ENCODE data around the gene MEIOSIN. TPM values are rescaled to one million over a fixed set of nuclear protein-coding genes. Genes with fewer than 3 reads are reported as not detected.
A peak's percentile ranks its signal among the peaks of the same experiment; 100 is the strongest.

The MEIOSIN gene
- total RNA-seq, 5 donors from 2014 or later (not counting 1 experiment from before 2014, with no cell fraction given) = not detected

GRCh38 chr19:45789035-45789786 is 56.0 kb downstream of the MEIOSIN start:
- peaks cover 23 to 35% of the 10 kb centered on the region in 2 experiments for H3K4me1 ChIP-seq (ENCODE audit: control insufficient read depth in 1 of 2, extremely low read depth in 1 of 2, insufficient read depth in 2 of 2, low read length in 2 of 2)
- H3K36me3 ChIP-seq (ENCODE audit: control insufficient read depth in 2 of 2, extremely low read depth in 1 of 2, insufficient read depth in 1 of 2, low read length in 1 of 2) = peaks cover 12 to 24% of the 10 kb centered on the region in 2 donors
- POLR2A ChIA-PET = no interaction called here
- H3K4me1 Mint-ChIP-seq = peaks cover 31 to 51% (median 39%) of the 10 kb centered on the region in 3 donors
- DNase-seq = no peak
- H3K27ac ChIP-seq (ENCODE audit: low read length) = no peak overlapping the region
- peaks cover 3 to 11% of the 10 kb centered on the region in 2 donors for H3K27me3 Mint-ChIP-seq
- peaks cover 7 to 32% of the 10 kb centered on the region in 2 experiments for H3K27me3 ChIP-seq (replicated peaks in 1 of 2; ENCODE audit: control insufficient read depth in 2 of 2, extremely low read depth in 1 of 2, insufficient read depth in 2 of 2, low read length in 1 of 2)
- H3K9me3 Mint-ChIP-seq = no peaks in the 10 kb centered on the region
- no peak overlapping the region for H3K4me3 ChIP-seq (ENCODE audit: control insufficient read depth in 1 of 2, extremely low read depth in 1 of 2, low read length in 1 of 2)
- H3K4me3 Mint-ChIP-seq = no peak overlapping the region
- no peak for ATAC-seq (replicated peaks in 1 of 4)
- WGBS (ENCODE audit: insufficient coverage) = 99% methylated on average over 11 of the region's 15 CpGs
- peaks cover 33% of the 10 kb centered on the region for H3K36me3 Mint-ChIP-seq
- H3K27ac Mint-ChIP-seq = no peak overlapping the region
- no peaks in the 10 kb centered on the region for H3K9me3 ChIP-seq
- CTCF ChIA-PET = interaction anchor here (0.7 to 1.0 kb wide), 2 partner anchors 20 to 28 kb away, joined by 3 to 8 read pairs; no protein-coding TSS in a partner anchor

- peak in 3 of 4 experiments; percentile 16 to 40 (median 35) for ATAC-seq (replicated peaks in 1 of 4)
- peaks cover 12 to 24% of the 10 kb centered on the region in 2 donors for H3K36me3 ChIP-seq (ENCODE audit: control insufficient read depth in 2 of 2, extremely low read depth in 1 of 2, insufficient read depth in 1 of 2, low read length in 1 of 2)
- peaks cover 23 to 35% of the 10 kb centered on the region in 2 experiments for H3K4me1 ChIP-seq (ENCODE audit: control insufficient read depth in 1 of 2, extremely low read depth in 1 of 2, insufficient read depth in 2 of 2, low read length in 2 of 2)
- Mint-ChIP-seq H3K4me1 (peaks cover 31 to 56% (median 42%) of the 10 kb centered on the region in 3 donors), H3K27ac (peak overlapping the region in 1 of 2 donors; percentile 32), H3K4me3 (peak overlapping the region; percentile 80 to 87 (median 85)), H3K9me3 (no peaks in the 10 kb centered on the region), H3K36me3 (peaks cover 33% of the 10 kb centered on the region), H3K27me3 (peaks cover 9 to 24% of the 10 kb centered on the region in 2 donors)
- peak in 6 of 35 experiments; percentile 18 to 56 (median 38) for DNase-seq
- H3K4me3 ChIP-seq (ENCODE audit: control insufficient read depth in 1 of 2, extremely low read depth in 1 of 2, low read length in 1 of 2) = no peak overlapping the region
- no peak overlapping the region for H3K27ac ChIP-seq (ENCODE audit: low read length)
- ChIA-PET POLR2A (interaction anchor here in 1 of 2 donors (0.6 kb wide), 1 partner anchor 8 kb away, joined by 3 read pairs; no protein-coding TSS in a partner anchor), CTCF (no interaction called here)
- H3K27me3 ChIP-seq (replicated peaks in 1 of 2; ENCODE audit: control insufficient read depth in 2 of 2, extremely low read depth in 1 of 2, insufficient read depth in 2 of 2, low read length in 1 of 2) = peaks cover 9 to 40% of the 10 kb centered on the region in 2 experiments
- H3K9me3 ChIP-seq = no peaks in the 10 kb centered on the region
- WGBS (ENCODE audit: insufficient coverage) = 39% methylated on average over 5 of the region's 8 CpGs
Measured at GRCh38 chr19:45790942-45791341, 57.7 kb downstream of the MEIOSIN start.

GRCh38 chr19:45791744-45792469 is 58.7 kb downstream of the MEIOSIN start:
- WGBS (ENCODE audit: insufficient coverage) = 7% methylated on average over 29 of the region's 31 CpGs

GRCh38 chr19:45792470-45793177 is 59.4 kb downstream of the MEIOSIN start, which contains the start of gene DMWD:
TSS of gene DMWD (minus strand) at chr19:45792845. CDS start at chr19:45792756, 89 bp downstream.
- Histone ChIP-seq H3K36me3 (ENCODE audit: control insufficient read depth in 2 of 2, extremely low read depth in 1 of 2, insufficient read depth in 1 of 2, low read length in 1 of 2) (peaks cover 7 to 9% of the 10 kb centered on the region in 2 donors), H3K27ac (ENCODE audit: low read length) (peak within 1 kb of the TSS; percentile 44), H3K27me3 (replicated peaks in 1 of 2; ENCODE audit: control insufficient read depth in 2 of 2, extremely low read depth in 1 of 2, insufficient read depth in 2 of 2, low read length in 1 of 2) (peaks cover 9 to 44% of the 10 kb centered on the region in 2 experiments), H3K9me3 (no peaks in the 10 kb centered on the region), H3K4me1 (ENCODE audit: control insufficient read depth in 1 of 2, extremely low read depth in 1 of 2, insufficient read depth in 2 of 2, low read length in 2 of 2) (peaks cover 23 to 35% of the 10 kb centered on the region in 2 experiments), H3K4me3 (ENCODE audit: control insufficient read depth in 1 of 2, extremely low read depth in 1 of 2, low read length in 1 of 2) (peak within 1 kb of the TSS; percentile 58 to 64)
- ATAC-seq (replicated peaks in 1 of 4) (peak; percentile 94 to 95 (median 95)), DNase-seq (peak; percentile 95 to 100 (median 99))
- H3K36me3 Mint-ChIP-seq = peaks cover 18% of the 10 kb centered on the region
- H3K4me3 Mint-ChIP-seq = peak within 1 kb of the TSS; percentile 80 to 87 (median 85)
- under 1% methylated on average over 85 of the region's 86 CpGs for WGBS (ENCODE audit: insufficient coverage)
- peaks cover 31 to 56% (median 42%) of the 10 kb centered on the region in 3 donors for H3K4me1 Mint-ChIP-seq
- POLR2A ChIA-PET = interaction anchor here (0.6 to 1.0 kb wide), 3 partner anchors 12 to 116 kb away, joined by 4 to 7 read pairs (median 4); no protein-coding TSS in a partner anchor
- H3K9me3 Mint-ChIP-seq = no peaks in the 10 kb centered on the region
- H3K27me3 Mint-ChIP-seq = peaks cover 13 to 35% of the 10 kb centered on the region in 2 donors
- CTCF ChIA-PET = interaction anchor here (0.6 to 1.9 kb wide), 6 partner anchors 14 to 920 kb away, joined by 3 to 19 read pairs (median 4); partner anchors contain the start of genes FBXO46 (in 1 of the 2) and SIX5 (in 1 of the 2)
- peak within 1 kb of the TSS; percentile 68 to 71 for H3K27ac Mint-ChIP-seq

More at GRCh38 chr19:45791744-45792469, 58.7 kb downstream of the MEIOSIN start:
- peaks cover 7 to 15% of the 10 kb centered on the region in 2 donors for H3K36me3 ChIP-seq (ENCODE audit: control insufficient read depth in 2 of 2, extremely low read depth in 1 of 2, insufficient read depth in 1 of 2, low read length in 1 of 2)
- H3K27ac ChIP-seq (ENCODE audit: low read length) = no peak overlapping the region
- H3K9me3 ChIP-seq = no peaks in the 10 kb centered on the region
- H3K27me3 ChIP-seq (replicated peaks in 1 of 2; ENCODE audit: control insufficient read depth in 2 of 2, extremely low read depth in 1 of 2, insufficient read depth in 2 of 2, low read length in 1 of 2) = peaks cover 9 to 42% of the 10 kb centered on the region in 2 experiments
- H3K36me3 Mint-ChIP-seq = peaks cover 25% of the 10 kb centered on the region
- no peaks in the 10 kb centered on the region for H3K9me3 Mint-ChIP-seq
- H3K4me1 Mint-ChIP-seq = peaks cover 31 to 56% (median 42%) of the 10 kb centered on the region in 3 donors
- H3K4me3 Mint-ChIP-seq = peak overlapping the region; percentile 80 to 87 (median 85)
- H3K27ac Mint-ChIP-seq = peak overlapping the region; percentile 3 to 28
- peak in 1 of 35 experiments; percentile 40 for DNase-seq
- ChIA-PET POLR2A (interaction anchor here in 1 of 2 donors (0.6 kb wide), 1 partner anchor 9 kb away, joined by 3 read pairs; no protein-coding TSS in a partner anchor), CTCF (interaction anchor here in 1 of 2 donors (0.9 to 1.9 kb wide), 3 partner anchors 13 to 61 kb away, joined by 4 to 19 read pairs (median 4); partner anchors contain the start of genes FBXO46 and SIX5)
- ATAC-seq (replicated peaks in 1 of 4) = no peak
- H3K27me3 Mint-ChIP-seq = peaks cover 12 to 32% of the 10 kb centered on the region in 2 donors
- peak overlapping the region; percentile 58 to 64 for H3K4me3 ChIP-seq (ENCODE audit: control insufficient read depth in 1 of 2, extremely low read depth in 1 of 2, low read length in 1 of 2)
- peaks cover 23 to 35% of the 10 kb centered on the region in 2 experiments for H3K4me1 ChIP-seq (ENCODE audit: control insufficient read depth in 1 of 2, extremely low read depth in 1 of 2, insufficient read depth in 2 of 2, low read length in 2 of 2)

DNA sequence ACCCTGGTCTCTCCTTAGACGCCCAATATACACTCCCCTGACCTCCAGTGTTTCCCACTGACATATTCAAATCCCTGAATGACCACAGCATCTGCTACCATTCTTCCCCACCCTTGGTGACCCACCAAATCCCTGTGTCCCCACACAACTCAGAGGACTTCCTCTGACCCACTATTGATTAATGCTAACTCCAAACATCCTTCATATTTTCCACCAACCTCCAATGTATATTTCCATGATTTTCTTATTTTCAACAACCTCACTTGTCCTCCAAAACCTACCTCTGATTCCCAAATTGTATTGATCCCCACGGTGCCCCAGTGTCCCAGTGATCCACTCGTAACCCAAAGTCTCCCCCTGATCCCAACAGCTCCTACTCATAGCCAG is 59.9 kb downstream of the MEIOSIN start:
- H3K27me3 ChIP-seq (replicated peaks in 1 of 2; ENCODE audit: control insufficient read depth in 2 of 2, extremely low read depth in 1 of 2, insufficient read depth in 2 of 2, low read length in 1 of 2) = peaks cover 9 to 50% of the 10 kb centered on the region in 2 experiments
- peaks cover 7 to 9% of the 10 kb centered on the region in 2 donors for H3K36me3 ChIP-seq (ENCODE audit: control insufficient read depth in 2 of 2, extremely low read depth in 1 of 2, insufficient read depth in 1 of 2, low read length in 1 of 2)
- WGBS (ENCODE audit: insufficient coverage) = 55% methylated on average over 3 of the region's 3 CpGs
- peak overlapping the region; percentile 44 for H3K27ac ChIP-seq (ENCODE audit: low read length)
- POLR2A ChIA-PET = interaction anchor here (0.7 to 1.0 kb wide), 2 partner anchors 13 to 23 kb away, joined by 4 to 7 read pairs; no protein-coding TSS in a partner anchor
- DNase-seq (no peak), ATAC-seq (replicated peaks in 1 of 4) (no peak)
- H3K4me3 Mint-ChIP-seq = peak overlapping the region; percentile 73 to 85 (median 80)
- no peaks in the 10 kb centered on the region for H3K9me3 Mint-ChIP-seq
- no peaks in the 10 kb centered on the region for H3K9me3 ChIP-seq
- H3K36me3 Mint-ChIP-seq = peaks cover 14% of the 10 kb centered on the region
- peak overlapping the region; percentile 68 to 71 for H3K27ac Mint-ChIP-seq
- CTCF ChIA-PET = interaction anchor here in 1 of 2 donors (0.7 to 1.9 kb wide), 4 partner anchors 14 to 919 kb away, joined by 3 to 19 read pairs (median 4); partner anchors contain the start of gene SIX5
- H3K4me1 Mint-ChIP-seq = peaks cover 31 to 51% (median 42%) of the 10 kb centered on the region in 3 donors
- H3K27me3 Mint-ChIP-seq = peaks cover 15 to 39% of the 10 kb centered on the region in 2 donors
- peaks cover 23 to 35% of the 10 kb centered on the region in 2 experiments for H3K4me1 ChIP-seq (ENCODE audit: control insufficient read depth in 1 of 2, extremely low read depth in 1 of 2, insufficient read depth in 2 of 2, low read length in 2 of 2)
- H3K4me3 ChIP-seq (ENCODE audit: control insufficient read depth in 1 of 2, extremely low read depth in 1 of 2, low read length in 1 of 2) = peak overlapping the region; percentile 52 to 58
